GM12891 (cell line): ENCODE data around the gene ASB7.

ENCODE experiments used
- PAX5 ChIP-seq: IDR thresholded peaks from 2 replicates; pipeline ENCODE4 v1.6.1; 2011; ENCODE audit warnings: low read length, moderate library complexity, mild to moderate bottlenecking; ENCODE audit not compliant: insufficient read depth, severe bottlenecking
- POLR2A ChIP-seq: IDR thresholded peaks from 2 replicates; pipeline ENCODE4 v1.6.1; 2011; ENCODE audit warnings: low read depth, low read length, control low read depth
- POLR2AphosphoS5 ChIP-seq: IDR thresholded peaks from 2 replicates; pipeline ENCODE4 v1.6.1; 2011; ENCODE audit warnings: low read depth, low read length, control low read depth
- TAF1 ChIP-seq: IDR thresholded peaks from 2 replicates; pipeline ENCODE4 v1.6.1; 2011; ENCODE audit warnings: low read depth, low read length, control low read depth

GRCh38 chr15:100667405-100668347 lies 65.3 kb downstream of the ASB7 start:
- TF ChIP-seq POLR2A (no peak), TAF1 (no peak), POLR2AphosphoS5 (no peak), PAX5 (no peak)
